T-helper 9 cell (primary cell): ENCODE results near the gene MRPL41.
"Not testable (repeated sequence)": the region's sequence is repeated elsewhere in the genome, so short reads cannot be mapped to it uniquely, and the experiment has no call there.

Experiments used
- DNase-seq: peaks from one replicate; pipeline ENCODE4 v3.0.0-alpha.2; 2020

MRPL41 gene

GRCh38 chr9:137588311-137588710 lies 36.6 kb downstream of the MRPL41 start:
- no peak for DNase-seq

- DNase-seq, result no peak
Observed at GRCh38 chr9:137588891-137589290, 37.2 kb downstream of the MRPL41 start.

DNA sequence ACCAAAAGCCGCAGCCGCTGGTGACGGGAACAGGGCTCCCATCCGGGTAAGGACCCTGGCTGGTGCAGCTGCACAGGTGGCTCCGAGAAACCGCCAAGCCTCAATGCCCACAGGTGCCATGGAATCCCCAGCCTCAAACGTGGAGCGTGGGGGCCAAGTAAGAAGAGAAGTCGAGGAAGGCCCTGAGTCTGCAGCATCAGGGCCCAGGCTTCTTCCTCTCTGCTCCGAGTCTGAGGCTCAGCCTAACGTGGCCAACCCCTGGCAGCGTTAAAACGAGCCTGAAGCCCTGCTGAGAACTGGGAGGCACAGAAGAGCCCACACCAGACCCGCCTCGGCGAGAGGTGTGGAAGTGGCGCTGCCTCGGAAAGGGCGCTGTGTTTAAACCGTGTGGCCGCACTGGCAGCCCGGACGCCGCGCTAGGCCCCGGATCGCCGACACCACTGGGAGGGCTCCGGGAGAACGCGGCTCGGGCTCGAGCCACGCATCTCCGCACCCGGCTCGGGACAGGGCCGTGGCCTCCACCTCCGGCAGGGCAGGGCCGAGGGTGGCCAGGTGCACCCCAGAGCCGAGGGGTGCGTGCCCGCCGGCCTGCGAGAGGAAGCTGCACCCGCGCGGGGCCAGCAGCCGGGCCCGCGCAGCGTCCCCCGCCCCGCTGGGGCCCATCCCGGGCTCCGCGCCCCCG lies 37.9 kb downstream of the MRPL41 start:
- DNase-seq, result no peak

DNA sequence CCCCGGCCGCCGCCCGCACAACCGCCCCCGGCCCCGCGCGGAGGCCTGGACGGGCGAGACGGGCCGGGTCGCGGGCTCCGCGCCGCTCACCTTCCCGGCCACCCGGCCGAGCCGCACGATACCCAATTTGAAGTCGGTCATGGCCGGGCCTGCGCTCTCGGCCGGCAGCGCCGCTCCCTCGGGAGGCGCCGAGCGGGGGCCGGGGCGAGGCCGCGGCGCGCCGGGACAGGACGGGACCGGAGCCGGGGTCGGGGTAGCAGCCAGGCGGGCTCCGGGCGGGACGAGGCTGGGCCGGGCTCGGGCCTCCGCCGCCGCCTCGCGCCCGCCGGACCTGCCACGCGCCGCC lies 38.4 kb downstream of the MRPL41 start:
- DNase-seq, result no peak

- DNase-seq, result peak; percentile 88
Observed at GRCh38 chr9:137590469-137591383, 39.0 kb downstream of the MRPL41 start, which contains the start of gene ZMYND19. Gene ZMYND19, minus strand, starts transcription at chr9:137590512. Its CDS starts 249 bp downstream, at chr9:137590263.

DNA sequence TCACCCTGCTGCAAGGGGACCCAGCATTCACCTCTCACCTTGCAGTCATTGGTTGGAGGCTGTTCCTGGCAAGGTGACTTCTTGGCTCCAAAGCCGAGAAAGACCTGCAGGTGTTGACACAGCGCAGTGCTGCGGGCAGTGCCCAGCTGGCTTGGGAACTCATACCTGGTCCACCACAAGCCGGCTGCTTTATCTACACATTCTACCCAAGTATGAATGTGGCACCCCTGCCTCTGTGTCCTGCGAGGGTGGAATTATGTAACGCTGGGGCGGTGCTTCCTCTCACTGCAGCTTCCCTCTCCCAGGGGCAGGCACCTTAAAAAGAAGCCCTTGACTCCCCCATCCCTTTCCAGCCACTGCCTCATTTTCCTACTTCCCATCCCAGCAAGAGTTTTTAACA lies 41.1 kb downstream of the MRPL41 start:
- no peak for DNase-seq

GRCh38 chr9:137593176-137593575 lies 41.5 kb downstream of the MRPL41 start:
- no peak for DNase-seq

DNA sequence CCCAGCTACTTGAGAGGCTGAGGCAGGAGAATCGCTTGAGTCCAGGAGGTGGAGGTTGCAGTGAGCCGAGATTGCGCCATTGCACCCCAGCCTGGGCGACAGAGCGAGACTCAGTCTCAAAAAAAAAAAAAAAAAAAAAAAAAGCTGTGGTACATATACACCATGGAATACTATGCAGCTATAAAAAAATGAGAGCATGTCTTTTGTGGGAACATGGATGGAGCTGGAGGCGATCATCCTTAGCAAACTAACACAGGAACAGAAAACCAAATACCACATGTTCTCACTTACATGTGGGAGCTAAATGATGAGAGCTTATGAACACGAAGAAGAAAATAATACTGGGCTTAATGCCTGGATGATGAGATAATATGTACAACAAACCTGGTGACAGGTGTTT lies 44.9 kb downstream of the MRPL41 start:
- not testable (repeated sequence) for DNase-seq

GRCh38 chr9:137598943-137599342 lies 47.3 kb downstream of the MRPL41 start:
- no peak for DNase-seq
